NCI-H2171 treated with DMSO at 0.1 percent for 48 hours (cell line): ENCODE data around the gene SPINT1.

Experiments
- DNase-seq: peaks from one replicate; lab custom pipeline; 2025; lab: John Stamatoyannopoulos, UW

Gene SPINT1

DNA sequence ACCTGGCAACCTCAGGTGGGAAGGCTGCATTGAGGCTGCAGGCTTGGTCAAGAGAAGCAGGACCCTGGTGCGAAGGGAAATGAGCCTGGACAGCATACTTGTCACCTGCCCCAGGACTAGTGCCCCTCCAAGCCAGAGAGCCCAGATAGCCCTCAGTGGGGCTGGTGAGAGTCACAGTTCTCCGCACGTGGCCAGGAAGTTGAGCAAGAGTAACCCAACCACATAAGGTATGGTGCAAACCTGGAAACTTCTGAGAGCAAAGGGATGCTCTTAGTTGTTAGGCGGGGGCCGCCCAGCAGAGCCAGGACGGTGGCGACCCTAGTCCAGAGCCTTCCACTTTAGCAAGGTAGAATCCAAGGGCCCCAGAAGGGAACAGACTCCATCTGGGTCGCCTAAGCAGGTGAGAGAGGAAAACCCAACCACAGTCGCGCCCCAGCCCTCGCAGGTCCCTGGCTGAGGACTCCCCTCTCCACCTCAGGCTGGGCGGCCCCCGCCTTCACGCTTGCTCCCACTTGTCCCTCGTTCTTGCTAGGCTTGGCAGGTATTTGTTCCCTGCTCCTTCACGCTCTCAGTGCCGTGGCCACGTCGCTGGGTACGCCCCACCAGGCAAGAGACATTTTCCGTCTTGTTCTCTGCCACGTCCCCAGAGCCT is 49.3 kb downstream of the SPINT1 start:
- DNase-seq = no peak

- DNase-seq = peak; percentile 98
These were observed 50.2 kb downstream of the SPINT1 start, which contains the start of gene VPS18 for GRCh38 chr15:40893733-40894680. Gene VPS18 (plus strand): TSS chr15:40894450. CDS start chr15:40894769, 319 bp downstream.

GRCh38 chr15:40894681-40895448 is 51.0 kb downstream of the SPINT1 start:
- peak; percentile 63 for DNase-seq

DNA sequence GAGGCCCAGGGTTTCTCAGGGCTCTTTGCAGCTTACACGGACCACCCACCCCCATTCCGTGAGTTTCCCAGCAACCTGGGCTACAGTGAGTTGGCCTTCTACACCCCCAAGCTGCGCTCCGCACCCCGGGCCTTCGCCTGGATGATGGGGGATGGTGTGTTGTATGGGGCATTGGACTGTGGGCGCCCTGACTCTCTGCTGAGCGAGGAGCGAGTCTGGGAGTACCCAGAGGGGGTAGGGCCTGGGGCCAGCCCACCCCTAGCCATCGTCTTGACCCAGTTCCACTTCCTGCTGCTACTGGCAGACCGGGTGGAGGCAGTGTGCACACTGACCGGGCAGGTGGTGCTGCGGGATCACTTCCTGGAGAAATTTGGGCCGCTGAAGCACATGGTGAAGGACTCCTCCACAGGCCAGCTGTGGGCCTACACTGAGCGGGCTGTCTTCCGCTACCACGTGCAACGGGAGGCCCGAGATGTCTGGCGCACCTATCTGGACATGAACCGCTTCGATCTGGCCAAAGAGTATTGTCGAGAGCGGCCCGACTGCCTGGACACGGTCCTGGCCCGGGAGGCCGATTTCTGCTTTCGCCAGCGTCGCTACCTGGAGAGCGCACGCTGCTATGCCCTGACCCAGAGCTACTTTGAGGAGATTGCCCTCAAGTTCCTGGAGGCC is 55.8 kb downstream of the SPINT1 start:
- no peak for DNase-seq

GRCh38 chr15:40900256-40901052 is 56.6 kb downstream of the SPINT1 start:
- no peak for DNase-seq

GRCh38 chr15:40901053-40901443 is 57.2 kb downstream of the SPINT1 start:
- DNase-seq = no peak

DNA sequence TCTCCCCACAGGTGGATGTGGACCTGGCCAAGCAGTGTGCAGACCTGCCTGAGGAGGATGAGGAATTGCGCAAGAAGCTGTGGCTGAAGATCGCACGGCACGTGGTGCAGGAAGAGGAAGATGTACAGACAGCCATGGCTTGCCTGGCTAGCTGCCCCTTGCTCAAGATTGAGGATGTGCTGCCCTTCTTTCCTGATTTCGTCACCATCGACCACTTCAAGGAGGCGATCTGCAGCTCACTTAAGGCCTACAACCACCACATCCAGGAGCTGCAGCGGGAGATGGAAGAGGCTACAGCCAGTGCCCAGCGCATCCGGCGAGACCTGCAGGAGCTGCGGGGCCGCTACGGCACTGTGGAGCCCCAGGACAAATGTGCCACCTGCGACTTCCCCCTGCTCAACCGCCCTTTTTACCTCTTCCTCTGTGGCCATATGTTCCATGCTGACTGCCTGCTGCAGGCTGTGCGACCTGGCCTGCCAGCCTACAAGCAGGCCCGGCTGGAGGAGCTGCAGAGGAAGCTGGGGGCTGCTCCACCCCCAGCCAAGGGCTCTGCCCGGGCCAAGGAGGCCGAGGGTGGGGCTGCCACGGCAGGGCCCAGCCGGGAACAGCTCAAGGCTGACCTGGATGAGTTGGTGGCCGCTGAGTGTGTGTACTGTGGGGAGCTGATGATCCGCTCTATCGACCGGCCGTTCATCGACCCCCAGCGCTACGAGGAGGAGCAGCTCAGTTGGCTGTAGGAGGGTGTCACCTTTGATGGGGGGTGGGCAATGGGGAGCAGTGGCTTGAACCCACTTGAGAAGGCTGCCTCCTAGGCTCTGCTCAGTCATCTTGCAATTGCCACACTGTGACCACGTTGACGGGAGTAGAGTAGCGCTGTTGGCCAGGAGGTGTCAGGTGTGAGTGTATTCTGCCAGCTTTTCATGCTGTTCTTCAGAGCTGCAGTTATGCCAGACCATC is 59.0 kb downstream of the SPINT1 start:
- no peak for DNase-seq

DNA sequence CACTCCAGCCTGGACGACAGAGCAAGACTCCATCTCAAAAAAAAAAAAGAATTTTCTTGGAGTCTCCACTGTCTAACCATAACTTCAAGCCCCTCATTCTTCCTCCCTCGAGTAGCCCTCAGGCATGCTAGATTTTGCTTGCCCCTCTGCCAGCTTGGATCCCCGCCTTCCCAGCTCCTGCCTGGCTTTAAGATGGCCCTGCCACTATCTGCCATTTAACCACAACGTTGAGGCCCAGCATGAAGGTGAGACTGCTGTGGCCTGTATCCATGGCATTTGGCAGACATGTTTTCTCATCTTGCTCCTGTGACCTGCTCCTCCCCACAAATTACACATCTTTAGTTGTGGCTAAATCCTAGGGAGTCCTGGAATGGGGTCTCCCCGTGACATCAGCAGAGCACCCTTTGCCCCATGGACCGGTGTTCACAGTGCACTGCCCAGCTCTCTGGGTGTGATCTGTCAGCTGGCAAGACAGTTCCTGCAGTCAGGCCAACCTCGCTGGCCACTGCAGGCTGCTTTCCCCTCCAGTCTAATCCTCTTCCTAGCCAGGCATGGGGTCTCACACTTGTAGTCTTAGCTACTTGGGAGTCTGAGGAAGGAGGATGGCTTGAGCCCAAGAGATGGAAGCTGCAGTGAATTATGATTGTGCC is 60.8 kb downstream of the SPINT1 start:
- DNase-seq = no peak

GRCh38 chr15:40906091-40906990 is 62.5 kb downstream of the SPINT1 start:
- peak; percentile 73 for DNase-seq

DNA sequence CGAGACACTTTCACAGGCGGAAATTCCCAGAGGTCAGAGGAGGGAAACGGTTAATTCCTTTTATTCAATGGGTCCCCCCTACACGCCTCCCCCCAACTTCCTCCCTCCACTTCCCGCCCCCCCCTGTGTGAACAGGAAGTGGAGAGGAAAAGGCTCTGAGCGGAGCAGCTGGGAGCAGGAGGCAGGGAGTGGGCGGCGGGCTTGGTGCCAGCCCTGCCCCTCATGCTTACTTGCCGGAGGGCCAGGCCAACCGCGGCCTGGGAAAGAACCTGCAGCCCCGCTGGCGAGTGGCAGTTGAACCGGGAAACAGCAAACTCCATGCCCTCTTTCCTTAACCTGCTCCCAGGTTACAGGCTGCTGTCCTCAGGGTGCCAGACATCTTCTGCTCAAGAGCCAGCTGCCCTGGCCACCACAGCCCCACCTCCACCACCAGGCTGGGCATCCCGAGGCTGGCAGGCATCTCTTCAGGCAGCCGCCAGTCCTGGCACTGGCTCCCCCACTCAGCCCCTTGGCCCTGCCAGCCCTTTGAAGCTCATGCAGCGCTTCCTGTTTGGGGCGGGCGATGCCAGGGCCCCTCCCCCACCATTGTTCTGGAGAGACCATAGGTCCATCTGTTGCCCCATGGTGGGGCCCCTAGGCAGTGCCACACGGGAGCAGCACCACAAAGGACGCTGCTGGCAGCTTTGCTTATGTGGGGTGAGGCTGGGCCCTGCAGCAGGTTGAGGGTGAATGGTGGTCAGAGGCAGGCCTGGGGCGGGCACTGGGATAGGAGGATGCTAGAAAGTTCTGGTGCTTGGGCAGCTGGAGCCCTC is 63.3 kb downstream of the SPINT1 start:
- peak; percentile 81 for DNase-seq
